ENCODE measurements around the gene REV3L.
"Not testable (repeated sequence)": the region's sequence is repeated elsewhere in the genome, so short reads cannot be mapped to it uniquely, and the experiment has no call there.

REV3L gene

GRCh38 chr6:111294374-111294967 lies 188.5 kb downstream of the REV3L start:
- Histone ChIP-seq H3K4me1 (ENCODE audit: insufficient read depth, poor library complexity, severe bottlenecking) (no peaks in the 10 kb centered on the region), H3K9me3 (ENCODE audit: severe bottlenecking) (no peaks in the 10 kb centered on the region), H3K36me3 (ENCODE audit: low read depth) (peaks cover 1% of the 10 kb centered on the region), H3K27me3 (ENCODE audit: insufficient read depth, poor library complexity, severe bottlenecking) (no peaks in the 10 kb centered on the region), H3K4me3 (ENCODE audit: severe bottlenecking) (no peak overlapping the region), H3K27ac (ENCODE audit: poor library complexity, severe bottlenecking) (no peak overlapping the region)
- no peak for TF ChIP-seq CTCF (IDR thresholded peaks at IDR 0.05; ENCODE audit: poor library complexity, severe bottlenecking)
- no peak for DNase-seq (ENCODE audit: low spot score)
- no peak for ATAC-seq (ENCODE audit: low read depth)

DNA sequence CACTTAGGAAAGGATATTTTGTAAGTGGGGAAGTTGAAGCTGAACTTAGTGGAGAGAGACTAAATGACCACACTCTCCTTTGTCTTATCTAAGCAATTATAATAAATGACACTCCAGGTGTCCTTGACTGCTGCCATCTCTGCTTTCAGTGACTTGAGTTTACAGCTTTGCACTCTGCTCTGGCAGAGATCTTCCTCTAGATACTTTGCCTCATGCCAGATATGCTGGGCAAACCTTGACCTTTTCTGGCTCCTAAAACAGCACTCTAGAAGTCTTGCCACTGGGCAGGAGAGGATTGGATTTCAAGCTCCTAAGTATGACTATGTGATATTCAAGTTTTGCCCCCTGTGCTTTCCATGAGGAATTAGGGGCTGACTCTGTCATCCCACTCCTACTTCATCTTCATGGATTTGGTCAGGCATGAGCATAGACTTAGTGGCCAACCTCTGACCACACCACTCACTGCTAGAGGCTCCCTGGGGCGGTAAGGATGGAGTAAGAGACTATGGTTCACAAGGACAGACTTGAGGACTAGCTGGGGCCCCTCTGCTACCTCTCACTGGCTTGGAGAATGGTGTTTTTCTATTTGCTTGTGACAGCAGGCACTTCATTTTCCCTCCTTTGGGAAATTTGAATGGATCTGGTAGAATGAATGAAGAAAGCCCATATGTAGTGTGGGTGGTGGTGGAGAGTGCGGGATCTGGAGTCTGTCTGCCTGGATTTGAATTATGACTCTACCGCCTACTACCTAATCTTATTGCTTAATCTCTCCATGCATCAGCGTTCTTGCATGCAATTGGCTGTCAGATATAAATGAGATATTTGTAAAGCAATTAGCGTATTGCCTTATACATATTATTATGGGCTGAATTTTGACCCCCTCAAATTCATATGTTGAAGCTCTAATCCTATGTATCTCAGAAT lies 191.4 kb downstream of the REV3L start:
- ATAC-seq (ENCODE audit: low read depth) = 0 out of 3 replicates have a peak, but pooled peaks have one; percentile 23
- no peak overlapping the region for H3K27ac ChIP-seq (ENCODE audit: poor library complexity, severe bottlenecking)
- TF ChIP-seq CTCF (IDR thresholded peaks at IDR 0.05; ENCODE audit: poor library complexity, severe bottlenecking) = no peak

DNA sequence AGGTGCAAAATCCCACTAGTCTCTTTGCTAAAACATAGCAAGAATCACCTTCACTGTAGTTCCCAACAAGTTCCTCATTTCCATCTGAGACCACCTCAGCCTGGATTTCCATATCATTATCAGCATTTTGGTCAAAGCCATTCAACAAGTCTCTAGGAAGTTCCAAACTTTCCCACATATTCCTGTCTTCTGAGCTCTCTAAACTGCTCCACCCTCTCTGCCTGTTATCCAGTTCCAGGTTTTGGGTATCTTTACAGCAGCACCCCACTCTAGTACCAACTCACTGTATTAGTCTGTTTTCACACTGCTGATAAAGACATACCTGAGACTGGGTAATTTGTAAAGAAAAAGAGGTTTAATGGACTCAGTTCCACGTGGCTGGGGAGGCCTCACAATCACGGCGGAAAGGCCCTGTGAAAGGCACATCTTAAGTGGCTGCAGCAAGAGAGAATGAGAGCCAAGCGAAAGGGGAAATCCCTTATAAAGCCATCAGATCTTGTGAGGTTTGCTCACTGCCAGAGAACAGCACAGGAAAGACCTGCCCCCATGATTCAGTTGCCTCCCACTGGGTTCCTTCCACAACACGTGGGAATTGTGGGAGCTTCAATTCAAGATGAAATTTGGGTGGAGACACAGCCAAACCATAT lies 192.2 kb downstream of the REV3L start:
- H3K36me3 ChIP-seq (ENCODE audit: low read depth); H3K27me3 ChIP-seq (ENCODE audit: insufficient read depth, poor library complexity, severe bottlenecking); H3K4me1 ChIP-seq (ENCODE audit: insufficient read depth, poor library complexity, severe bottlenecking); H3K27ac ChIP-seq (ENCODE audit: poor library complexity, severe bottlenecking); H3K9me3 ChIP-seq (ENCODE audit: severe bottlenecking); ATAC-seq (ENCODE audit: low read depth); H3K4me3 ChIP-seq (ENCODE audit: severe bottlenecking); DNase-seq (ENCODE audit: low spot score): not testable (repeated sequence)

More for the DNA sequence above, 191.4 kb downstream of the REV3L start:
- H3K4me3 ChIP-seq (ENCODE audit: severe bottlenecking) = no peak overlapping the region
- H3K27me3 ChIP-seq (ENCODE audit: insufficient read depth, poor library complexity, severe bottlenecking) = no peaks in the 10 kb centered on the region
- no peaks in the 10 kb centered on the region for H3K36me3 ChIP-seq (ENCODE audit: low read depth)
- no peaks in the 10 kb centered on the region for H3K4me1 ChIP-seq (ENCODE audit: insufficient read depth, poor library complexity, severe bottlenecking)
- no peaks in the 10 kb centered on the region for H3K9me3 ChIP-seq (ENCODE audit: severe bottlenecking)
- DNase-seq (ENCODE audit: low spot score) = no peak

GRCh38 chr6:111284356-111284755 lies 198.7 kb downstream of the REV3L start:
- not testable (repeated sequence) for H3K9me3 ChIP-seq (ENCODE audit: severe bottlenecking); DNase-seq (ENCODE audit: low spot score); H3K36me3 ChIP-seq (ENCODE audit: low read depth); H3K4me1 ChIP-seq (ENCODE audit: insufficient read depth, poor library complexity, severe bottlenecking); H3K27me3 ChIP-seq (ENCODE audit: insufficient read depth, poor library complexity, severe bottlenecking); H3K4me3 ChIP-seq (ENCODE audit: severe bottlenecking); H3K27ac ChIP-seq (ENCODE audit: poor library complexity, severe bottlenecking); ATAC-seq (ENCODE audit: low read depth)

DNA sequence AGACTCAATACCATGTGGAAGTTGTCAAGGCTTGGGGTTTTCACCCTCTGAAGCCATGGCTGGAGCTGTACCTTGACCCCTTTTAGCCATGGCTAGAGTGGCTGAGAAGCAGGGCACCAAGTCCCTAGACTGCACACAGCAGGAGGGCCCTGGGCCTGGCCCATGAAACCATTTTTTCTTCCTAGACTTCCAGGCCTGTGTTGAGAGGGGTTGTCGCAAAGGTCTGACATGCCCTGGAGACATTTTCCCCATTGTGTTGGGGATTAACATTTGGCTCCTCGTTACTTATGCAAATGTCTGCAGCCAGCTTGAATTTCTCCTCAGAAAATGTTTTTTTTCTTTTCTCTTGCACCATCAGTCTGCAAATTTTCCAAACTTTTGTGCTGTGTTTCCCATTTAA lies 199.3 kb downstream of the REV3L start:
- H3K9me3 ChIP-seq (ENCODE audit: severe bottlenecking) = no peaks in the 10 kb centered on the region
- TF ChIP-seq CTCF (IDR thresholded peaks at IDR 0.05; ENCODE audit: poor library complexity, severe bottlenecking) = no peak
- H3K36me3 ChIP-seq (ENCODE audit: low read depth) = peaks cover 8% of the 10 kb centered on the region
- ATAC-seq (ENCODE audit: low read depth) (no peak), DNase-seq (ENCODE audit: low spot score) (no peak)
- H3K27ac ChIP-seq (ENCODE audit: poor library complexity, severe bottlenecking) = no peak overlapping the region
- no peaks in the 10 kb centered on the region for H3K4me1 ChIP-seq (ENCODE audit: insufficient read depth, poor library complexity, severe bottlenecking)
- H3K4me3 ChIP-seq (ENCODE audit: severe bottlenecking) = no peak overlapping the region
- no peaks in the 10 kb centered on the region for H3K27me3 ChIP-seq (ENCODE audit: insufficient read depth, poor library complexity, severe bottlenecking)

Data from RWPE2 (cell line).